D721Med (cell line): ENCODE measurements around the gene YY2.

Source experiments
- DNase-seq: peaks from one replicate; pipeline ENCODE4 v3.0.0; 2011; ENCODE audit warnings: low spot score; ENCODE audit not compliant: insufficient read length
- FAIRE-seq: peaks from 2 replicates; lab custom pipeline; 2011; peaks lifted over from hg19 to GRCh38; lab: Jason Lieb, UNC
- TF ChIP-seq, protein P1 (sequence below): IDR thresholded peaks from 2 replicates; pipeline ENCODE4 v1.5.1; 2012; ENCODE audit warnings: mild to moderate bottlenecking, control low read depth; ENCODE audit not compliant: insufficient read depth; ENCODE audit errors: missing control alignments

The YY2 gene

DNA sequence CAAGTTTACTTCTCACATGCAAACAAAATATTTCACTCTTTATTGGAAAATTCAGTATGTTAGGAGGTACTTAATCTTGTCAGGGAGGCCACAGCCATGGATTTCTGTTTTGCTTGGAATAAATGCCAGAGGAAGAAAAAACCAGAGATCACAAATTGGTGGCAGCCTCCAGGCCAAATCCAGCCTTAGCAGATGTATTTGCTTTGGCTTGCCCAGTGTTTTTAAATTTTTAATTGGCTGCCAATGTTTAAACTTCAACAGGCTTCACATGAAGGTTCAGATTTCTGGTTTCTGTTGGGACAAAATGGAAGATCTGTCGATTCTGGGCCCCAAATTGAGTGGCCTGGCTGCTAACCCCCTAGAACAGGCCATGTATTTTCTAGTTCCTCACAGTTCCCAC lies 19.2 kb downstream of the YY2 start:
- FAIRE-seq (no peak), DNase-seq (no peak)

DNA sequence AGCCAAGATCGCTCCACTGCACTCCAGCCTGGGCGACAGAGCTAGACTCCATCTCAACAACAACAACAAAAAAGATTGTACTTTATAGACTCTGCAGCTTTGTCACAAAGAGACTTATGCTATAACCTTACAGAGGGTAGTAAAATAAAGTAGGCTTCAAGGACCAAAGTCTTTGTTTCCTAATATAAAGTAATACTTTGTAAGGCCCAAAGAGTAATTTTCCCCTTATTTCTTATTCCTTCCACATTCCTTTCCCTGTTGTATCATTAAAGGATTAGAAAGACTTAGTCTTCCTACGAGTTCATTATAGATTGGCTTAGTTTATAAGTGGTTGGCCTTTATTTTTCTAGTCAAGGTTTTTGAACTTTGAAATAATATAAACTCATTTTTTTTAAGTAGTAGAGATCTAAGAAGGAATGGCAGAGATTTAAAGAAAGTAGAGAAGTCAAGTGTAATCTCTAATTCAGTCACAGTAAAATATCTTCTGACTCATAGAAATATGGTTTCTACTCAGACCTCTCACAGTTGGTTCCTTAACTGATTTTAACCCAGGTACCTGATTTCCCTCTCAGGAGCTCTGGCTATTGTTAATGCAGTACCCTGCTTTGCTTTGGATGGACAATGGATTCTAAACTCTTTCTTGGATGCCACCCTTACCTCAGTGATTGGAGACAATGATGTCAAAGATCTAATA lies 26.2 kb downstream of the YY2 start:
- DNase-seq, result no peak
- TF ChIP-seq, protein P1, sequence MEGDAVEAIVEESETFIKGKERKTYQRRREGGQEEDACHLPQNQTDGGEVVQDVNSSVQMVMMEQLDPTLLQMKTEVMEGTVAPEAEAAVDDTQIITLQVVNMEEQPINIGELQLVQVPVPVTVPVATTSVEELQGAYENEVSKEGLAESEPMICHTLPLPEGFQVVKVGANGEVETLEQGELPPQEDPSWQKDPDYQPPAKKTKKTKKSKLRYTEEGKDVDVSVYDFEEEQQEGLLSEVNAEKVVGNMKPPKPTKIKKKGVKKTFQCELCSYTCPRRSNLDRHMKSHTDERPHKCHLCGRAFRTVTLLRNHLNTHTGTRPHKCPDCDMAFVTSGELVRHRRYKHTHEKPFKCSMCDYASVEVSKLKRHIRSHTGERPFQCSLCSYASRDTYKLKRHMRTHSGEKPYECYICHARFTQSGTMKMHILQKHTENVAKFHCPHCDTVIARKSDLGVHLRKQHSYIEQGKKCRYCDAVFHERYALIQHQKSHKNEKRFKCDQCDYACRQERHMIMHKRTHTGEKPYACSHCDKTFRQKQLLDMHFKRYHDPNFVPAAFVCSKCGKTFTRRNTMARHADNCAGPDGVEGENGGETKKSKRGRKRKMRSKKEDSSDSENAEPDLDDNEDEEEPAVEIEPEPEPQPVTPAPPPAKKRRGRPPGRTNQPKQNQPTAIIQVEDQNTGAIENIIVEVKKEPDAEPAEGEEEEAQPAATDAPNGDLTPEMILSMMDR, result no peak
- no peak for FAIRE-seq

More for the DNA sequence above, 19.2 kb downstream of the YY2 start:
- TF ChIP-seq, protein P1, result no peak

DNA sequence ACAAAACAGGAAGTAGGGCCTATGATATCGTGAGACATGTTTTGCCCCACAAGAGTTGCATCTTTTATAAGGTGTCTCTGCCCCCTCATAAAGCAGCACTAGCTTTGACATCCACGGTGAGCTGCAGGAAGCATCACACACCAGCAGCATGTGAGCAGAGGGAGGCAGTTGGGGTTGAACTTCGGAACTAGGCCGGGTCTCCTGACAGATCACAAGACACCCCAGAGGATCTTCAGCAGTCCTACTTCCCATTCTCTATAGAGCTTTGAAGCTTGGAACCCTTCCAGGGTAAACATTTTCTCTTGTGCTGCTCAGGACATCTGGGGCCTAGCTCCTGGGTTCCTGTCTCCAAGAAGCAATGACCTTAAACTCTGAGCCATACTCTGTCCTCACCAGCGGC lies 27.5 kb downstream of the YY2 start:
- FAIRE-seq (no peak), DNase-seq (no peak)
- TF ChIP-seq, protein P1, result no peak

DNA sequence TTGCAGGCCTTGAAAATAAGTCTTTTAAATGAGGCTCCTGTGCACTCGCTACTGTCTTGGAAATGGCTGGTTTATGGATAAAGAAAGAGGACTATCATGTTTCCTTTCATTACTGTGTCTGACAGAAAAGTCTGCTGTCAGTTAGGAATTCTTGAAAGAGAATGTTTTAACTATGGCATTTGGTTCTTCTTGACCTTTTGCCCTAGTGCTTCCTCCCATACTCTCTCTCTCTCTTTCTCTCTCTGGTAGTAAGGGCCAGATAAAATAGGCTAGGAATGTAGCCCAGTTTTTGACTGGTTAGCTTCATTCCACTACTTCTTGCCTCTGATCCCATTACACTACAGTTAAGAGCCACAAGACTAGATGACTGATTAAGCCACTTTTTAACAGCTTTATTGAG lies 29.8 kb downstream of the YY2 start:
- no peak for FAIRE-seq
- TF ChIP-seq, protein P1, result no peak
- no peak for DNase-seq

DNA sequence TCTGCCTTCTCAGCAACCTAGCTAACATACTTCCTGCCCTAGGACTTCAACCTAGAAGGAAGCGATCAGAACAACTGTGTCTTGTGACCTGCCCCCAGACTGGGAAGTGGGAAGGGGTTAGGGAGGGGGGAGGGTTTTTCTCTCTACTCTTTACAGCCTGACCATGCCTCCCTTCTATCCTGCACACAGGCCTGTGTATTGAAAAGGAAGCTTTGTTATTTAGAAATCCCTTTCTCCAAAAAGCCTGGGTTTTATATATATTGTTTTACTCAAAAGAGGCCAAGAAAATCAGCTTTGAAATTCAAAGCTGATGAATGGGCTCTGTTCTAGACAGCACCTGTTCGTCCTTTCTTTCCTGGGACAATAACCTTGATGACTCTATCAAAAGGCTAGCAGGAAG lies 49.5 kb downstream of the YY2 start:
- DNase-seq, result no peak
- TF ChIP-seq, protein P1, result no peak

DNA sequence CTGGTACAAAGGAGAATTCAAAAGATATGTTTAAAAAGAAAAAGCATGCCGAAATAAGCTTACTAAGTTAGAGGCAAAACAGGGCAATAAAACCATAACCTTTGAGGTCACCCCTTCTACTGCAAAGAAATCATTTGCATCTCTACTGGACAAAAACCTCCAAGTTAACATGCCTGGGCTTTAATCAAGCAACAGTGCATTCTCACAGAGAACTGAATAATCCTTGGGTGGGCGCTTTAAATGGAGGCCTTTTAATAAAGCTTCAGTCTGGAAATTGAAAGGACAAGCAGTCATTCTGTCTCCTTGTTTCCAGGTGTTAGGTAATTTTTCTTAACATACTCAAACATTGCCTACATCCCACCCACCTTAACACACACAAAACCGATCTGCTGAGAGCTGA lies 50.2 kb downstream of the YY2 start:
- no peak for FAIRE-seq
- TF ChIP-seq, protein P1, result no peak
- DNase-seq, result no peak

More for the DNA sequence above, 49.5 kb downstream of the YY2 start:
- FAIRE-seq, result no peak

DNA sequence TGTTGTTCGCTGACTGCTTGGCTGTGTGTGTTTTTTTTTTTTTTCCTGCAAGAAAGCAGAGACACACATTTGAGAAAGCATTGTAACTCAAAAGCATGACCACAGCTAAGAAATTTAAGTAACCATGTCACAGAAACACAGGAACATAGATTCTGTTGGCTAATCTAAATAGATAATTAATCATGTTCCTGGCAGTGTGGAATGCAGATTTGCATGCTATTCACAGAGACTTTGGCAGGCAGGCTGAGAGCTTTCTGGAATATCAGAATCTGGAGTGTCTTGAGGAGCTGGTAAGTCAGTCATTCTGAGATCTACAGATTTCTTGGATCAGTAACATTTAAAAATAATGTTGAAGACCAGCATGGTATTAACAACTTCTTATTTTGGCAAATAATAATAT lies 51.5 kb downstream of the YY2 start:
- DNase-seq, result no peak
- FAIRE-seq, result no peak
- TF ChIP-seq, protein P1, result no peak
